Measurements from ENCODE around the gene ELMOD3.

GRCh38 chr2:85401464-85401805 is 46.9 kb downstream of the ELMOD3 start:
- no peak for TF ChIP-seq CREB1 (CRISPR knock-in tag; IDR thresholded peaks at IDR 0.05)
- TF ChIP-seq, protein P1, sequence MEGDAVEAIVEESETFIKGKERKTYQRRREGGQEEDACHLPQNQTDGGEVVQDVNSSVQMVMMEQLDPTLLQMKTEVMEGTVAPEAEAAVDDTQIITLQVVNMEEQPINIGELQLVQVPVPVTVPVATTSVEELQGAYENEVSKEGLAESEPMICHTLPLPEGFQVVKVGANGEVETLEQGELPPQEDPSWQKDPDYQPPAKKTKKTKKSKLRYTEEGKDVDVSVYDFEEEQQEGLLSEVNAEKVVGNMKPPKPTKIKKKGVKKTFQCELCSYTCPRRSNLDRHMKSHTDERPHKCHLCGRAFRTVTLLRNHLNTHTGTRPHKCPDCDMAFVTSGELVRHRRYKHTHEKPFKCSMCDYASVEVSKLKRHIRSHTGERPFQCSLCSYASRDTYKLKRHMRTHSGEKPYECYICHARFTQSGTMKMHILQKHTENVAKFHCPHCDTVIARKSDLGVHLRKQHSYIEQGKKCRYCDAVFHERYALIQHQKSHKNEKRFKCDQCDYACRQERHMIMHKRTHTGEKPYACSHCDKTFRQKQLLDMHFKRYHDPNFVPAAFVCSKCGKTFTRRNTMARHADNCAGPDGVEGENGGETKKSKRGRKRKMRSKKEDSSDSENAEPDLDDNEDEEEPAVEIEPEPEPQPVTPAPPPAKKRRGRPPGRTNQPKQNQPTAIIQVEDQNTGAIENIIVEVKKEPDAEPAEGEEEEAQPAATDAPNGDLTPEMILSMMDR (IDR thresholded peaks at IDR 0.05): no peak
- no peak for TF ChIP-seq ATF1 (CRISPR knock-in tag; IDR thresholded peaks at IDR 0.05)
- no peak for TF ChIP-seq SP1 (CRISPR knock-in tag; conservative IDR thresholded peaks at IDR 0.05)
